GM19395 (cell line): Measurements from ENCODE around the gene ZNF605.
"Not testable (repeated sequence)": the region's sequence is repeated elsewhere in the genome, so short reads cannot be mapped to it uniquely, and the experiment has no call there.

Experiments used
- ATAC-seq: cut with Tn5 transposase; IDR thresholded peaks from one replicate; pipeline ENCODE4 v1.9.1; 2021; ENCODE audit warnings: mild to moderate bottlenecking, moderate library complexity; ENCODE audit not compliant: unreplicated experiment

The ZNF605 gene

GRCh38 chr12:132908145-132909029 lies 47.7 kb downstream of the ZNF605 start:
- ATAC-seq: peak; percentile 94

GRCh38 chr12:132907789-132908144 lies 48.3 kb downstream of the ZNF605 start:
- not testable (repeated sequence) for ATAC-seq

DNA sequence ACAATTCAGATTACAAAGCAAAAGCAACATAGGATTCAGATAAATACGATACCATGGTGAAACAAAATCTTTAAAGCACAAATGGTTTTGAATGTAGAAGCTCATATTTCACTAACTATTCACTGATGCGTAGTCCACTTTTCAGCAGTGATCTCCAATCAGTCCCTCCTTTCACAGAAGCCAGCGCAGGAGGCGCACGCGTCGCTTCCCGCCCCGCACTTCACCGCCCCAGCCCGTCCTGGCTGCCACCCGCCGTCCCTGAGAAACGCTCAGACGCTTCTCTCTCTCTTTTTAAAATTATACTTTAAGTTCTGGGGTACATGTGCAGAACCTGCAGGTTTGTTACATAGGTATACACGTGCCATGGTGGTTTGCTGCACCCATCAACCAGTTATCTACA lies 48.9 kb downstream of the ZNF605 start:
- ATAC-seq: no peak

- ATAC-seq: no peak
Observed at GRCh38 chr12:132904718-132905328, 51.3 kb downstream of the ZNF605 start.

DNA sequence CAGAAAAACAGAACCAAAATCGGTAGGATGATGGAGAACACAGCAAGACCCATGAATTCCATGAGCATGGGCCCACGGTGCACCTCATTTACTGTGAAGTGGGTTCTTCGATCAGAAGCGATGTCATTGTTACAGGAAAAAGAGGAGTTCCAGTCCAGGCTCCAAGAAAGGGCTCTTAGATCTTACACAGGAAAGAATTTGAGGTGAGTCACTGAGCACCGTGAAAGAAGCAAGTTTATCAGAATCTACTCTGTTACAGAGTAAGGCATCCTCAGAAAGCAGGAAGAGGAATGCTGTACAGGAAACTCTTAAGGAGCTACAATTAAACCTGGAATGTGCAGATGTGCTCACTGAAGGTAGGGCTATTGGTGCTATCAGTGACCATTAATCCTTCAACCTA lies 57.1 kb downstream of the ZNF605 start:
- no peak for ATAC-seq

DNA sequence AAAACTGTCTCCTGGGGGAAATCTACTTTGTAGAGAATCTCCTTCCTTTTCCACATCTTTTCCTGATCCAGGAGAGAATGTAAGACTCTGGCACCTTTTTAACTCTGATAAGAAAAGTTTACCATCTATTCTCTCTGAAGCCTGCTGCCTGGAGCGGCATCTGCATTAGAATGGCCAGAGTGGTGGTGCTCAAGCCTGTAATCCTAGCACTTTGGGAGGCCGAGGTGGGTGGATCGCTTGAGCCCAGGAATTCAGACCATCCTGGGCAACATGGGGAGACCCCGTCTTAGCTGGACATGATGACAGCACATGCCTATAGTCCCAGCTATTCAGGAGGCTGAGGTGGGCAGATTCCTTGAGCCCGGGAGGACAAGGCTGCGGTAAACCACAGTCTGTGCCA lies 67.3 kb downstream of the ZNF605 start:
- ATAC-seq: no peak

GRCh38 chr12:132887513-132888351 lies 68.4 kb downstream of the ZNF605 start, which contains the start of gene CHFR:
TSS of gene CHFR (minus strand) at chr12:132887605. CDS start at chr12:132887328, 277 bp downstream.
- peak; percentile 97 for ATAC-seq

- peak; percentile 37 for ATAC-seq
Observed at GRCh38 chr12:132886529-132887477, 69.3 kb downstream of the ZNF605 start.

DNA sequence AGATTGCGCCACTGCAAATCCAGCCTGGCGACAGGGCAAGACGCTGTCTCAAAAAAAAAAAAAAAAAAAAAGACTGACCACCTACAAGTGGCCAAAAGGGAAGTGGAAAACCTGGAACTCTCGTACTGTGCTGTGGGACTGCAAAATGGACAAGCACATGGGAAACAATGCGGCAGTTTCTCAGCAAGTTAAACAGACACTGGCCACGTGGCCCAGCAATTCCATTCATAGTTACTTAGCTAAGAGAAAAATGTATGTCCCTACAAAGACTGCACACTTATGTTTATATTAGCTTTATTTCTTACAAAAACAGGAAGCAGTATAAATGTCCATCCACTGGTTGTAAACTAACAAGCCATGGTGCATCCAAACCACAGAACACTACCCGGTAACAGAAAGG lies 74.3 kb downstream of the ZNF605 start:
- no peak for ATAC-seq

- ATAC-seq: not testable (repeated sequence)
Observed at GRCh38 chr12:132874620-132875019, 81.5 kb downstream of the ZNF605 start.

DNA sequence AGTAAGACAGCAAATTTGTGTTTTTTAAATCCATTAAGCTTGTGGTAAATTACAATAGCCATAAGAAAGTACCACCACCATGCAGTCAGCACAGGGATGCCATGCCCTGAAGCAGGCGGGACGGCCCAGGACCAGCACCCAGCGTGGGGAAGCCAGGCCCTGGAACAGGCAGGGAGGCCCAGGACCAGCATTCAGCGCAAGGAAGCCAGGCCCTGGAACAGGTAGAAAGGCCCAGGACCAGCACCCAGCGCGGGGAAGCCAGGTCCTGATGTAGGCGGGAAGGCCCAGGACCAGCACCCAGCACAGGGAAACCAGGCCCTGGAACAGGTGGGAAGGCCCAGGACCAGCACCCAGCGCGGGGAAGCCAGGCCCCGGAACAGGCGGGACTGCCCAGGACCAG lies 81.9 kb downstream of the ZNF605 start:
- no peak for ATAC-seq

- no peak for ATAC-seq
Observed at GRCh38 chr12:132873724-132874123, 82.4 kb downstream of the ZNF605 start.

DNA sequence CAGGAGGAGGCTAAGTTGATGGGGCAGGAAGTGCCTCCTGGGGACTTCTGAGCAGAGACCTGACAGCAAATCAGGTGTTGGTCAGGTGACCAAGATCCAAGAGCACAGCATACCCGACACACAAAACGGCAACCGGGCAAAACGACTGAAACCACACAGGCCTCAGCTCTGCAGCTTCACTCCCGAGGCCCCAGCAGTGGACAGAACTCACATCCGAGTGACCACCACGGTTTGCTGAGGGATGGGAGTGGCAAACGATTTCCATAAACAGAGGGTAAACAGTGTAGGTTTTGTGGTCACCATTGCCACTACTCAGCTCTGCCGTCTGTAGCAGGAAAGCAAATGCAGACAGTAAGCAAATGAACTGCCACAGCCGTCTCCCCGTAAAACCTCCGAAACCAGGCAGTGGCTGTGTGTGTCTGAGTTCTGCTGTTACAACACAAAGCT lies 83.1 kb downstream of the ZNF605 start:
- no peak for ATAC-seq

DNA sequence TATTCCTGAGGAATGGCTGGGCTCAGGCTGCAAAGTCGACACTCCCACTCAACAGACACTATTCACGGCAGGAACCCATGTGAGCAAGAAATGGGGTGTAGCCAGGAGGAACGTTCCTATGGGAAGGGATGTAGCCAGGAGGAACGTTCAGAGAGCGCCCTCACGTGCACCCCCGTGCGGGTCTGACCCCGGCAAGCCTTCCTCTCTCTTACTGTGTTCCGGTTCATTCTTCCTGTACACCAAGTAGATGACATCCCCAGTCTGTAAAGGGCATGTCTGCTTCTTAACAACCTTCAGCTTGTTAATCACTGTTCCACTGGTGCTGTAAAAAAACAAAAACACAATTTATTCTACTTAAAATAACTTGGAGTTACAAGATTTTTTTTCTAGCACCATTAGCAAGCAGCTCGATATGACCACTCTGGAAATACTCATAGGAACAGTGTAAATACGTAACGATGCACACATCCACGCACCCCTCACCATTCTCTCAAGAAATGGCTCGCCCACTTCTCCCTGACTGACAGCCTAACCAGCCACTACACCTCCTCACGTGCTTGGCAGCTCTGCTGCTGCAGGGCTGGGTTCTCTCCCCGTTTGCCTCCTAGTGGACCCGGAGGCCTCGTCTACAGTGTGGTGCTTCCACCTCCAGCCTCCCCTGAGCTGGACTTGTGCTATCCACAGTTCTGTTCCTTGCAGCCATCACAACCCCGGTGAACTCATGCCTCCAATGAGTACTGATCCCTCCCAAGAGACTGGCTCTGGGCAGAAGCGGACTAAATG lies 83.8 kb downstream of the ZNF605 start:
- ATAC-seq: no peak

GRCh38 chr12:132869551-132869950 lies 86.6 kb downstream of the ZNF605 start:
- no peak for ATAC-seq
